GM12892 (cell line): Measurements from ENCODE around the gene E2F3.

ENCODE experiments used
- POLR2A ChIP-seq: IDR thresholded peaks from 2 replicates; pipeline ENCODE4 v1.6.1; 2011; ENCODE audit warnings: low read depth, low read length, control low read depth
- POLR2AphosphoS5 ChIP-seq: IDR thresholded peaks from 2 replicates; pipeline ENCODE4 v1.6.1; 2011; ENCODE audit warnings: low read depth, low read length, control low read depth
- TAF1 ChIP-seq: IDR thresholded peaks from 2 replicates; pipeline ENCODE4 v1.6.1; 2011; ENCODE audit warnings: low read depth, mild to moderate bottlenecking, control low read depth, low read length, borderline replicate concordance

- no peak for TF ChIP-seq TAF1
- no peak for TF ChIP-seq POLR2A
- no peak for TF ChIP-seq POLR2AphosphoS5
Measured at GRCh38 chr6:20538907-20539306, 137.2 kb downstream of the E2F3 start.
